Measurements from ENCODE around the gene TMEM79. TPM values are rescaled to one million over a fixed set of nuclear protein-coding genes. Genes with fewer than 3 reads are reported as not detected.

Gene TMEM79
- total RNA-seq, 2 experiments from 2014 or later, result 6.2 to 6.8 TPM

DNA sequence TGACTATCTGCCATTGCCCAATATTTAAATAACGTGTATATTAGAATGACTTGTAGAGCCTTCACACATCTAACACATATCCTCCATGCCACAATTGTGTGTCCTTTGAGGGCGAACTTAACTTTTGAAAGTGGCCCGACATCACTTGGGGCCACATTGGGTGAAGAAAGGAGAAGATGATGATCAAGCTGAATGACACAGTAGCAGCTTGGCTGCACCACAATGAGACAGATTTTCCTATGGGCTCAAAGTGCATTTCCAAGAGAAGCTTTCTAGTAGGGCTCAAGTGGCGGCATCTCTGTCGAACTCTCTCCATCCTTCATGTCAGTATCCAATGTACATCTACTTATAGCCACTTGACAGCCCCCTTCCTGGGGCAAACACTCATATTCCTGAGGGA lies 45.9 kb upstream of the TMEM79 start:
- ChIA-PET POLR2A (interaction anchor here (0.6 kb wide), 1 partner anchor 44 kb away, joined by 3 read pairs; no protein-coding TSS in a partner anchor), CTCF (ENCODE audit: unreplicated experiment) (no interaction called here)
- no TSS peak for BruUV-seq (replicated peaks)

DNA sequence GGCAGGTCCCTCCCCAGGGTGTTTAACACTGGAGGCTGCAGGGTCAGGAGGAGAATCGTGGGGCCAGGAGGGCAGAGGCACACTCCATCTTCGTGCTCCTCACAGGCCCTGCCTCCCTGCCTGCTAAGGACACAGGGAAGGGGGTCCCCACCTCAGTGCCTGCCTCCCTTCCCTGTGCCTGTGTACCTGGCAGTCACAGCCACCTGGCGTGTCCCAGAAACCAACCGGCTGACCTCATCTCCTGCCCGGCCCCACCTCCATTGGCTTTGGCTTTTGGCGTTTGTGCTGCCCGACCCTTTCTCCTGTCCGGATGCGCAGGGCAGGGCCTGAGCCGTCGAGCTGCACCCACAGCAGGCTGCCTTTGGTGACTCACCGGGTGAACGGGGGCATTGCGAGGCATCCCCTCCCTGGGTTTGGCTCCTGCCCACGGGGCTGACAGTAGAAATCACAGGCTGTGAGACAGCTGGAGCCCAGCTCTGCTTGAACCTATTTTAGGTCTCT lies 42.8 kb upstream of the TMEM79 start:
- Histone ChIP-seq H3K79me2 (ENCODE audit: insufficient read depth, low read depth, low read length) (no peaks in the 10 kb centered on the region), H3K4me3 (ENCODE audit: low read depth, low read length, poor library complexity, severe bottlenecking) (no peak overlapping the region), H3K9me2 (ENCODE audit: insufficient read depth, low read length) (no peaks in the 10 kb centered on the region), H4K20me1 (ENCODE audit: insufficient read depth, low read length) (no peaks in the 10 kb centered on the region; the same call in 1 of the 2 replicates), H3K36me3 (ENCODE audit: insufficient read depth, low read length) (peaks cover 32% of the 10 kb centered on the region; the same call in 1 of the 2 replicates), H3K9me3 (ENCODE audit: low read length) (no peaks in the 10 kb centered on the region), H2AFZ (ENCODE audit: low read length) (no peak overlapping the region), H3K27ac (ENCODE audit: low read depth, low read length, poor library complexity, severe bottlenecking) (no peak overlapping the region), H3K4me1 (ENCODE audit: insufficient read depth, low read length, poor library complexity, severe bottlenecking) (no peaks in the 10 kb centered on the region), H3K4me2 (ENCODE audit: low read length) (no peak overlapping the region)
- no peak for TF ChIP-seq EZH2phosphoT487 (IDR thresholded peaks at IDR 0.05; ENCODE audit: borderline replicate concordance, low read depth, low read length)
- TF ChIP-seq, protein P1, sequence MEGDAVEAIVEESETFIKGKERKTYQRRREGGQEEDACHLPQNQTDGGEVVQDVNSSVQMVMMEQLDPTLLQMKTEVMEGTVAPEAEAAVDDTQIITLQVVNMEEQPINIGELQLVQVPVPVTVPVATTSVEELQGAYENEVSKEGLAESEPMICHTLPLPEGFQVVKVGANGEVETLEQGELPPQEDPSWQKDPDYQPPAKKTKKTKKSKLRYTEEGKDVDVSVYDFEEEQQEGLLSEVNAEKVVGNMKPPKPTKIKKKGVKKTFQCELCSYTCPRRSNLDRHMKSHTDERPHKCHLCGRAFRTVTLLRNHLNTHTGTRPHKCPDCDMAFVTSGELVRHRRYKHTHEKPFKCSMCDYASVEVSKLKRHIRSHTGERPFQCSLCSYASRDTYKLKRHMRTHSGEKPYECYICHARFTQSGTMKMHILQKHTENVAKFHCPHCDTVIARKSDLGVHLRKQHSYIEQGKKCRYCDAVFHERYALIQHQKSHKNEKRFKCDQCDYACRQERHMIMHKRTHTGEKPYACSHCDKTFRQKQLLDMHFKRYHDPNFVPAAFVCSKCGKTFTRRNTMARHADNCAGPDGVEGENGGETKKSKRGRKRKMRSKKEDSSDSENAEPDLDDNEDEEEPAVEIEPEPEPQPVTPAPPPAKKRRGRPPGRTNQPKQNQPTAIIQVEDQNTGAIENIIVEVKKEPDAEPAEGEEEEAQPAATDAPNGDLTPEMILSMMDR (conservative IDR thresholded peaks at IDR 0.05; ENCODE audit: low read length), result no peak
- ChIA-PET POLR2A (no interaction called here), CTCF (ENCODE audit: unreplicated experiment) (no interaction called here)
- BruUV-seq (replicated peaks), result no TSS peak
- intact Hi-C loops (cut with micrococcal nuclease; ENCODE audit: unreplicated experiment), result no loop called here
- no peak for DNase-seq (ENCODE audit: low spot score)

More for the DNA sequence above, 45.9 kb upstream of the TMEM79 start:
- Histone ChIP-seq H3K27ac (ENCODE audit: low read depth, low read length, poor library complexity, severe bottlenecking) (no peak overlapping the region), H4K20me1 (ENCODE audit: insufficient read depth, low read length) (no peaks in the 10 kb centered on the region), H2AFZ (ENCODE audit: low read length) (no peak overlapping the region), H3K4me2 (ENCODE audit: low read length) (no peak overlapping the region), H3K79me2 (ENCODE audit: insufficient read depth, low read depth, low read length) (no peaks in the 10 kb centered on the region), H3K36me3 (ENCODE audit: insufficient read depth, low read length) (peaks cover 52% of the 10 kb centered on the region; the same call in 1 of the 2 replicates), H3K4me1 (ENCODE audit: insufficient read depth, low read length, poor library complexity, severe bottlenecking) (no peaks in the 10 kb centered on the region), H3K4me3 (ENCODE audit: low read depth, low read length, poor library complexity, severe bottlenecking) (no peak overlapping the region), H3K9me3 (ENCODE audit: low read length) (no peaks in the 10 kb centered on the region), H3K9me2 (ENCODE audit: insufficient read depth, low read length) (no peaks in the 10 kb centered on the region)
- no peak for DNase-seq (ENCODE audit: low spot score)
- TF ChIP-seq, protein P1 (conservative IDR thresholded peaks at IDR 0.05; ENCODE audit: low read length), result no peak
- no peak for TF ChIP-seq EZH2phosphoT487 (IDR thresholded peaks at IDR 0.05; ENCODE audit: borderline replicate concordance, low read depth, low read length)
- intact Hi-C loops (cut with micrococcal nuclease; ENCODE audit: unreplicated experiment), result no loop called here

DNA sequence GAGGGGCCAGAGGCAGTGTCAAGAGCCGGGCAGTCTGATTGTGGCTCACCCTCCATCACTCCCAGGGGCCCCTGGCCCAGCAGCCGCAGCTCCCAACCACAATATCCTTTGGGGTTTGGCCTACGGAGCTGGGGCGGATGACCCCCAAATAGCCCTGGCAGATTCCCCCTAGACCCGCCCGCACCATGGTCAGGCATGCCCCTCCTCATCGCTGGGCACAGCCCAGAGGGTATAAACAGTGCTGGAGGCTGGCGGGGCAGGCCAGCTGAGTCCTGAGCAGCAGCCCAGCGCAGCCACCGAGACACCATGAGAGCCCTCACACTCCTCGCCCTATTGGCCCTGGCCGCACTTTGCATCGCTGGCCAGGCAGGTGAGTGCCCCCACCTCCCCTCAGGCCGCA lies 42.2 kb upstream of the TMEM79 start, which contains the start of gene BGLAP:
Gene BGLAP (plus strand): TSS at position 259 of the 400 bp plus-strand sequence. CDS start 48 bp downstream, at position 307.
- Histone ChIP-seq H3K27ac (ENCODE audit: low read depth, low read length, poor library complexity, severe bottlenecking) (no peak within 1 kb of the TSS), H3K4me1 (ENCODE audit: insufficient read depth, low read length, poor library complexity, severe bottlenecking) (no peaks in the 10 kb centered on the region), H4K20me1 (ENCODE audit: insufficient read depth, low read length) (no peaks in the 10 kb centered on the region; the same call in 1 of the 2 replicates), H3K9me3 (ENCODE audit: low read length) (no peaks in the 10 kb centered on the region), H3K79me2 (ENCODE audit: insufficient read depth, low read depth, low read length) (no peaks in the 10 kb centered on the region), H3K9me2 (ENCODE audit: insufficient read depth, low read length) (no peaks in the 10 kb centered on the region), H2AFZ (ENCODE audit: low read length) (no peak within 1 kb of the TSS), H3K4me2 (ENCODE audit: low read length) (no peak within 1 kb of the TSS), H3K36me3 (ENCODE audit: insufficient read depth, low read length) (peaks cover 26% of the 10 kb centered on the region; the same call in 1 of the 2 replicates), H3K4me3 (ENCODE audit: low read depth, low read length, poor library complexity, severe bottlenecking) (no peak within 1 kb of the TSS)
- no peak for DNase-seq (ENCODE audit: low spot score)
- ChIA-PET POLR2A (no interaction called here), CTCF (ENCODE audit: unreplicated experiment) (no interaction called here)
- intact Hi-C loops (cut with micrococcal nuclease; ENCODE audit: unreplicated experiment), result no loop called here
- BruUV-seq (replicated peaks), result no TSS peak
- TF ChIP-seq EZH2phosphoT487 (IDR thresholded peaks at IDR 0.05; ENCODE audit: borderline replicate concordance, low read depth, low read length), result no peak
- TF ChIP-seq, protein P1 (conservative IDR thresholded peaks at IDR 0.05; ENCODE audit: low read length), result no peak
